ENCODE results near the gene ABCA7.

The ABCA7 gene

DNA sequence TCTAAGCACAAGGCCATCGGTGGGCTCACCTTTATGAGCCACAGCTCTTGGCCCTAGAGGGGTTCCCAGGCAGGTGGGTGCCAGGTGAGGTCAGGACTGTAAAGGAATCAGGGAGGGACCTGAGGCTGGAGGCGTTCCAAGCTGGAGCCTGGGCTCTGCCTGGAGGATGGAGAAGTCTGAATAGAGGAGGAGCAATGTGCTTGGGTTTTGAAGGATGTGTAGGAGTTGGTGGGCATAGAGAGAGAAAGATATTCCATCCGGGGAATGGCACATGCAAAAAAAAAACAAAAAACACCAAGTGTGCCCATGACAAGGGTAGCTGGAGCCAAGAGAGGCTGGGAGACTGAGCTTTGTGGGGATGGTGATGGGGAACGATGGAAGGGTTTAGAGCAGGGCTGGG, 37.3 kb upstream of the ABCA7 start:
- DNase-seq: no peak

DNA sequence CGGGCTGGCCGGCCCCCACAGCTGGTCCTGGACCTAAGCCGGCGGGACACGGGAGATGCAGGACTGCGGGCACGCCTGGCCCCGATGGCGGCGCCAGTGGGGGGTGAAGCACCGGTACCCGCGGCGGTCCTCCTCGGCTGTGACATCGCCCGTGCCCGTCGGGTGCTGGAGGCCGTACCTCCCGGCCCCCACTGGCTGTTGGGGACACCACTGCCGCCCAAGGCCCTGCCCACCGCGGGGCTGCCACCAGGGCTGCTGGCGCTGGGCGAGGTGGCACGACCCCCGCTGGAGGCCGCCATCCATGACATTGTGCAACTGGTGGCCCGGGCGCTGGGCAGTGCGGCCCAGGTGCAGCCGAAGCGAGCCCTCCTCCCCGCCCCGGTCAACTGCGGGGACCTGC, 36.6 kb upstream of the ABCA7 start:
- DNase-seq: no peak

- no peak for DNase-seq
Measured at GRCh38 chr19:1004204-1004802, 35.6 kb upstream of the ABCA7 start.

- no peak for DNase-seq
Measured at GRCh38 chr19:1004803-1005664, 34.9 kb upstream of the ABCA7 start.

DNA sequence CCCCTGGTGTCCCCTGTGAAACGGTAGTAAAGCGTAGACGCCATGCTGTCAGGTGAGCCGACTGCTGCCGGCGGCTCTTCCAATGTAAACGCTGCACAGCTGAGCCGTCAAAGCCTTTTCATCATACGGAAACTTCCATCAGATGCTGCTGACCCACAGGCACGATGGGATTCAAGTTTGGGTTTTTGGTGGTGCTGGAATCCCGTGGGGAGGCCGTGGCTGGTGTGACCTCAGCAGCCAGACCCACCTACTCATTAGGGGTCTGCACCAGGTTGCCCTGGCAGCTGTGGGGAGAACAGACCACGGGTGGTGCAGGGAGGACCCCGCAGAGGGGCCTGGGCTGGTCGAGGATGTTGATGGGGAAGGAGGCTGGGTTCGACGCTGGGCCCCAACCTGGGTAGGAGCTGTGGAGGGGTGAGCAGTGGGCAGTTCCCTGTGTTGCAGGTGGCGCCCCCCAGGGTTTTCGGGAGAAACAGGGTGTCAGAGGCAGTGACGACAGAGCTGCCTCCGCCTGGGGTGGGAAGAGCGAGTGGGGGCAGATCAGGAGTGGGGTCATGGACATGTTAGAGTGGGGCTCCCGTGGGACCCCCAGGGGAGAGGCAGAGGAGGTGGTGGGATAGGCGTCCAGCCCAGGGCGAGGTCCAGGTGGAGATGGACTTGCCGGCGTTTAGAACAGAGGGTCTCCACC, 33.1 kb upstream of the ABCA7 start:
- no peak for DNase-seq

DNA sequence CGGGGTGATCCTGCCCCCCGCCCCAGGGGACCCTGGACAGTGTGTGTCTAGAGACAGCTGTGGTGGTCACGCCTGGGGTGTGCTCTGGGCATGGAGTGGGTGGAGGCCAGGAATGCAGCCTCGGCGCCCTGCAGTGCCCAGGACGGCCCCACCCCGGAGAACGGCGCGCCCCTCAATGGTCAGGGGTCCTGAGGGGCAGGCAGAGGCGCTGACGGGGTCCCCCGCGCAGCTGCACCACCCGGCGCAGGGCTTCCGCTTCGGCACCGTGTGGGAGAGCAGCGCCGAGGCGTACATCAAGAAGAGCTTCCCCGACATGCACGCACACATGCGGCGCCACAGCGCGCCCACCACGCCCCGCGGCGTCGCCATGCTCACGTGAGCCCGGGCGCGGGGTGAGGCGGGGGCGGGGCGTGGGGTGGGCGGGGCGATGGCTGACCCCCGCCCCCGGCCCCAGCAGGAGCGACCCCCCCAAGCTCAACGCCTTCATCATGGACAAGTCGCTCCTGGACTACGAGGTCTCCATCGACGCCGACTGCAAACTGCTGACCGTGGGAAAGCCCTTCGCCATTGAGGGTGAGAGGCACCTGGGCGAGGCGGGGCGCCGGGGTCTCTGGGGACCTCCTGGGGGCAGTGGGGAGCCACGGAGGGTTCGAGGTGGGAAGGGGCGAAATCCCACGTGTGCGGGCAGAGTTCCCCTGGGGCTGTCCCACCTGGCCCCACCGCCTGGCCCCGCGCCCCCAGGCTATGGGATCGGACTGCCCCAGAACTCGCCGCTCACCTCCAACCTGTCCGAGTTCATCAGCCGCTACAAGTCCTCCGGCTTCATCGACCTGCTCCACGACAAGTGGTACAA, 32.3 kb upstream of the ABCA7 start:
- DNase-seq: no peak

DNA sequence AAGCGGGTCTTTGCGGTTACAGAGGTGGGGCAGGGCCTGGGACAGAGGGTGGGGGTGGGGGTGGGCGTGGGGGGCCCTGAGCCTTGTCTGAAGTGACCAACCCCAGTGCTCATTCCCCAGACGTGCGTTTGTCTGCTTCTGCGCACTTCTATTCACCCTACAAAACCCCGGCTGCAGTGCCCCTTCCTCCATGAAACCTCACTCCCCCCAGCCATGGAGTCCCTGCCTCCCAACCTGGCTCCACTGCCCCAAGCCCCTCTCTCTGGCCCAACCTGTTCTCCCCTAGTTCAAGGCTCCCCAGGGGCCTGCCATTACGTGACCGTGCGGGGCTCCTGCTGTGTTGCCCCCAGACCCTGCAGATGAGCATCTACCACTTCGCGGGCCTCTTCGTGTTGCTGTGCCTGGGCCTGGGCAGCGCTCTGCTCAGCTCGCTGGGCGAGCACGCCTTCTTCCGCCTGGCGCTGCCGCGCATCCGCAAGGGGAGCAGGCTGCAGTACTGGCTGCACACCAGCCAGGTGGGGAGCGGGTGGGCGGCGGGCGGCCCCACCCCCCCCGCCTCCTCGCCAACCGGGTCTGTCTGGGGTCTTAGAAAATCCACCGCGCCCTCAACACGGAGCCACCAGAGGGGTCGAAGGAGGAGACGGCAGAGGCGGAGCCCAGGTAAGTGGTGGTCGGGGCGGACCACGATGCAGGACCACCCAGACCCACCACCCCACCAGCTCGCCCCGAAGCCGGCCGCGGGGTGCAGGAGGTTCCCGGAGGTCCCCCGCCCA, 31.5 kb upstream of the ABCA7 start:
- DNase-seq: no peak

DNA sequence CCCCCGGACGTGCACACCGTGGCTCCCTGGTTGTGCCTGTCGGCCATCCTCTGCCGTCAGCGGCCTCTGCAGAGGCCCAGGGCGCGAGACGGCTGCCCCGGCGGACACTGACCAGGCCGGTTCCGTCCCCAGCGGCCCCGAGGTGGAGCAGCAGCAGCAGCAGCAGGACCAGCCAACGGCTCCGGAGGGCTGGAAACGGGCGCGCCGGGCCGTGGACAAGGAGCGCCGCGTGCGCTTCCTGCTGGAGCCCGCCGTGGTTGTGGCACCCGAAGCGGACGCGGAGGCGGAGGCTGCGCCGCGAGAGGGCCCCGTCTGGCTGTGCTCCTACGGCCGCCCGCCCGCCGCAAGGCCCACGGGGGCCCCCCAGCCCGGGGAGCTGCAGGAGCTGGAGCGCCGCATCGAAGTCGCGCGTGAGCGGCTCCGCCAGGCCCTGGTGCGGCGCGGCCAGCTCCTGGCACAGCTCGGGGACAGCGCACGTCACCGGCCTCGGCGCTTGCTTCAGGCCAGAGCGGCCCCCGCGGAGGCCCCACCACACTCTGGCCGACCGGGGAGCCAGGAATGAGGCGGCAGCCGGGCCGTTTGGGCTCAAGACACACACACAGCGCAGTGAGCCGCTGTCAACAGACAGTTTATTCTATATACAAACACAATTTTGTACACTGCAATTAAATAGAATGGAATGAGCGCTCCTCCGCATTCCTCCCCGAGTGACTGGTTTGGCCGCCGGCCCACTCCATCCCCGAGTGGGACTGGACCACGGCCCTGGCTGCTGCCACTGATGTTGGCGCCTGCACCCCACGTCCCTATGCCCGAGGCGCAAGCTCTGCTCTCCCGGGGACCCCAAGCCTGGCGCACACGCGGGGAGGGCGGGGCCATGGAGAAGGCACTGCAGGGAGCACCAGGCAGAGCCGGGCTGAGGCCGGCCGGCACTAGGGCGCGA, 30.6 kb upstream of the ABCA7 start:
- DNase-seq: no peak

DNA sequence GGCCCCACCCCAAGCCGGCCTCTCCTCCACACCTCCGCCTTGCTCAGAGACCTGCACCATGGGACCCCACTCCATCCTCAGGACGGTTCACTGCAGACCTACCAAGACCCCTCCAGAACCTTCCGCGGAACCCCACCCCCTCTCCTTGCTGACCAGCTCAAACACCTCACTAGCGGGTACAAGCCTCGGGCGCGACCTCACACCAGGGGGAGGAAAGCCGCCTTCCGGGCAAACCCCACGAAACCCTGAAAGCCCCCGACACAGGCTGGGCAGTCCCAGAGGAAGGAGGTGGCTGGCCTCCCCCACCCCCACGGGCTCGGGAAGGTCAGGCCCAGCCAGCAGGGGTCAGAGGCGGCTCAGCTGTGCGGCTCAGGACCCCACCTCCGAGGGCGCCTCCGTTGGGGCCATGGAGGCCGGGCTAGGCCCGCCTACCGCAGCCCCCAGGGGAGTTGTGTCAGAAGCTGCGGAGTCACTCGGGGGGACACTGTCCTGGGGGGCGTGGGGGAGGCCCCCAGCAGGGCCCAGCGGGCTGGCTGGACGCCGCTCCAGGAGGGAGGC, 29.8 kb upstream of the ABCA7 start:
- no peak for DNase-seq

GRCh38 chr19:1010586-1011510, 29.1 kb upstream of the ABCA7 start:
- no peak for DNase-seq

GRCh38 chr19:1011831-1012333, 28.0 kb upstream of the ABCA7 start:
- no peak for DNase-seq

GRCh38 chr19:1012334-1012733, 27.6 kb upstream of the ABCA7 start:
- no peak for DNase-seq

DNA sequence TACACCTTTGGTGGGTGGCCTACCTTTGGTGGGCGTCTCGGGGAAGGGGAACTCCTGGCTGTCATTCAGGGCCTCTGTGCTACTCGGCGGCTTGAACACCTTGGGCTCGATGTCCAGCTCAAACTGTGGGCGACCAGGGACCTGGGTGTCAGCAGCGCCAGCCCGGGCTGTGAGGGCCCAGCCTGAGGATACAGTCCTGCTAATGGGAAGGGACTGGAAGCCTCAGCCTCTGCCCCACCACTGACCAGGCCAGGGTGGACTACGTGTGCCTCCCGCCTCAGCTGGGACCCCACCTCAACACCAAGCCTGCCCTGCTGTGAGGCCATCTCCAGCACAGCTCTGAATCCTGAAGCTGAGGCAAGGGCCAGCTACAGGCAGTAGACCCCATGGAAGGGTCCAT, 26.7 kb upstream of the ABCA7 start:
- DNase-seq: no peak

DNA sequence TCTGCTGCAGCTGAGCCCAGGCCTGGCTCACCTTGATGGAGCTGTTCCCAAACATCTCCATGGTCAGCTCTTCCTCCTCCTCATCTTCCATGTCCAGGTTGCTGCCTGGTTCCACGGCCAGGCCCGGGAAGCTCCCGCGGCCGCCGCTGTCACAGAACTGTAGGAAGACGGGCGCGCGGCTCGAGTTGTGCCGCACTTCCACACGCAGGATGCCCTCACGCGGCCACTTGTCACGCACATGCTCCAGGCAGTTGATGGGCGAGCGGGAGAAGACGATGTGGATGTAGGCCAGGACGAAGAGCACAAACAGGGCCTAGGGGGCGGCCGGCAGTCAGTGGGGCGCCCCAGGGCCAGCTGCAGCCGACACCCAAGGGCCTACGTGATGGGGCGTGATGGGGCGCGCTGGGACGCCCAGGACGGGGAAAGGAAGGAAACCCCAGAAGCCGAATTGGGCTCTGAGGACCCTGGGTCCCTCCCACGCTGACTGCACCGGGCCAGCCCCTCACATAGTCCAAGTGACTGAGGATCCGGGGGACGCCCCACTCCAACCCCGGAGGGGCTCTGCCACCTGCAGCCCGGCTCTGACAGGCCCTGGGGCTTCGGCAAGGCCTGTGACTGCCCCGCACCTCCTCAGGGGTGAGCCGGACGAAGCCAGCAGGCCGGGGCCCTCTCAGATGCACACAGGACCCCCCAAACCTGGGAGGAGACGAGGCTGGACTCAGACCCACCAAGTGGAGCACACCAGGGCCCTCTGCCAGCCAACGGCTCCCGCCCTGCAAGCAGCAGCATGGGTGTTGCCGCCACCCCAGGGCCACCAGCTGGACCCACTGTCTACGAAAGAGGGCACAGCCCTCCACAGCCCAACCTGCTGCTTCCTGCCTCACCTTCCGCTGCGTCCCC, 25.5 kb upstream of the ABCA7 start:
- no peak for DNase-seq

DNA sequence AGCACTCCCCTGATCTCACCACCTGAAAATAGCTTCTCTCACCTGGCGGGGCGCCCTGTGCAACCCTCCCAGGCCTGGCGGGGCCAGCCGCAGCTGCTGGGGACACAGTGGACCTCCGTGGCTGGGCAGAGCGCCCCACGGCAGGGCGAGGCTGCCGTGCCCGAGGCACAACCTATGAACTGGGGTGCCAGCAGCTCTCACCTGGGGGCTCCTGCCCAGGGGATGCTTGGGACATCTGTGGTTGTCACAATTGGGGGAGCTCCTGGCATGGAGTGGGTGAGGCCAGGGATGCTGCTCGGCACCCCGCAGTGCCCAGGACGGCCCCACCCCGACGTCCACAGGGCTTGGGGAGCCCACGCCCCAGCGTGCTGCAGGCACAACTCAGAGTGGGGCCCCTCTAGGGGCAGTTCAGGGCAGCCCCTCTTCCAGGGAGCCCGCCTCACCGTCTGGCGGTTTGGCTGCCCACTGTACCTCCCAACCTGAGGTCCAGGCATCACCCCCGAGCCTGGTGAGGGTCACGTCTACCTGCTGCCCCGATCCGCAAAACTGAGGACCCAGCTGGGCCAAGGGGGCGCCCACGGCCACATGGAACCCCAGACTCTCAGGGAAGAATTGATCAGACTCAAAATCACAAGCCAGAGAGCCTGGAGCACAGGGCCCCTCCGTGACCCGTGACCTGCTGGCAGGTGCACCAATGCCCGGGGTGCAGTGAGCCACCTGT, 24.7 kb upstream of the ABCA7 start:
- no peak for DNase-seq

DNA sequence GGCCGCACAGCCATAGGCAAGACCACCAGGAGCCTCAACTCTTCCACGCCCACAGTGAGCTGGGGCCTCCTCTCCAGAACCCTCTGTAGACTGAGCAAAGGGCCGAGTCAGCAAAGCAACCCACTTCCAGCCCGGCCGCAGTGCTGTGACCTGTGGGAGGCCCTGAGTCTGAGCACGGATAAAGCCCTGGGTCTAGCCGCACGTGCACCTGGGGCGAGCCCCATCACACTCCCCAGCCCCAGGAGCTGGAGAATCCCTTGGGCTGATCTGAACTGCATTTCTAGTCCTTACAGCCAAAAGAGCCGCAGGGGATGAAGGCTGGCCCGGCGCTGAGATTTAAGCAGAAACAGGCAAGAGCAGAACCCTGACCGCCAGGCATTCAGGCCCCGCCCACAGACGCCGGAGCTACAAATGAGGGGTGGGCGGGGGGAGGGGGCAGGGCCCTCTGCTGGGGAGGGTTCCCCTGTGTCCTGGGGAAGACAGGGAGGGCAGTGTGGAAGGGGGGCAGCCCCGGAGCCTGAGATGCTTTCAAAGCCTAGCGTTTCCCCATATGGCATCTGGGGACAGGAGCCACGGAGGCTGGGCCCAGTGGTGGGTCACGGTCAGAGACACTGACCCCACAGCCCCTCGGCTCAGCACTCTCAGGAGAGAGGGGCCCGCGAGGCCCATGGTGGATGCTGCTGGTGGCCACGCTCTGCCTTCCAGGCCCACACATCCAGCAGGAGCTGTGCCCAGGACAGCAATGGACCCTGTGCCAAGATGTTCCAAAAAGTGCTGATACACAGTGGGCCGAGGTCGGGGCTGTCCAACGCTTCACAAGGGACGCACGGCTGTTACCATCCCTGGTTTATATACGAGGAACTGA, 23.9 kb upstream of the ABCA7 start:
- no peak for DNase-seq
